Measurements from ENCODE around the gene PDZRN3. TPM values are rescaled to one million over a fixed set of nuclear protein-coding genes. Genes with fewer than 3 reads are reported as not detected.

PDZRN3 gene
- total and polyA plus RNA-seq, 2 experiments from 2014 or later = 42.9 to 60.5 TPM

- H4K20me1 ChIP-seq (ENCODE audit: insufficient read depth, poor library complexity, severe bottlenecking) = no peaks in the 10 kb centered on the region
- no peaks in the 10 kb centered on the region for H3K9me2 ChIP-seq (replicated peaks; ENCODE audit: insufficient read depth)
- TF ChIP-seq EZH2phosphoT487 (IDR thresholded peaks at IDR 0.05; ENCODE audit: low read depth, severe bottlenecking, unreplicated experiment) = no peak
- no peak for TF ChIP-seq CTCF (IDR thresholded peaks at IDR 0.05; ENCODE audit: poor library complexity)
- no peak for TF ChIP-seq EZH2 (IDR thresholded peaks at IDR 0.05; ENCODE audit: borderline replicate concordance)
- 73% methylated on average over 3 of the region's 3 CpGs for WGBS (ENCODE audit: low lambda C conversion rate, missing lambda C conversion rate)
- no peak overlapping the region for H2AFZ ChIP-seq
- H3K79me2 ChIP-seq = no peaks in the 10 kb centered on the region
- no peaks in the 10 kb centered on the region for H3K9me3 ChIP-seq (ENCODE audit: low read depth)
- no peaks in the 10 kb centered on the region for H3K36me3 ChIP-seq (replicated peaks; ENCODE audit: insufficient read depth, low read depth)
- H3K27ac ChIP-seq = no peak overlapping the region
- H3K4me3 ChIP-seq = no peak overlapping the region
- no peaks in the 10 kb centered on the region for H3K27me3 ChIP-seq
- no peaks in the 10 kb centered on the region for H3K4me1 ChIP-seq (ENCODE audit: insufficient read depth)
- no peak for DNase-seq (ENCODE audit: low spot score)
- H3K4me2 ChIP-seq = no peak overlapping the region
Observed at GRCh38 chr3:73633916-73634344, 9.2 kb upstream of the PDZRN3 start.

GRCh38 chr3:73633453-73633852 is 8.7 kb upstream of the PDZRN3 start:
- Histone ChIP-seq H3K27me3 (no peaks in the 10 kb centered on the region), H2AFZ (no peak overlapping the region), H3K4me2 (no peak overlapping the region), H3K9me3 (ENCODE audit: low read depth) (no peaks in the 10 kb centered on the region), H3K79me2 (no peaks in the 10 kb centered on the region), H4K20me1 (ENCODE audit: insufficient read depth, poor library complexity, severe bottlenecking) (no peaks in the 10 kb centered on the region), H3K4me1 (ENCODE audit: insufficient read depth) (no peaks in the 10 kb centered on the region), H3K36me3 (replicated peaks; ENCODE audit: insufficient read depth, low read depth) (no peaks in the 10 kb centered on the region), H3K4me3 (no peak overlapping the region), H3K9me2 (replicated peaks; ENCODE audit: insufficient read depth) (no peaks in the 10 kb centered on the region), H3K27ac (no peak overlapping the region)
- no peak for DNase-seq (ENCODE audit: low spot score)
- TF ChIP-seq CTCF (IDR thresholded peaks at IDR 0.05; ENCODE audit: poor library complexity) (no peak), EZH2 (IDR thresholded peaks at IDR 0.05; ENCODE audit: borderline replicate concordance) (no peak), EZH2phosphoT487 (IDR thresholded peaks at IDR 0.05; ENCODE audit: low read depth, severe bottlenecking, unreplicated experiment) (no peak)
- WGBS (ENCODE audit: low lambda C conversion rate, missing lambda C conversion rate) = 77% methylated on average over 2 of the region's 2 CpGs

- Histone ChIP-seq H3K27me3 (no peaks in the 10 kb centered on the region), H3K79me2 (peaks cover 34% of the 10 kb centered on the region), H3K9me3 (ENCODE audit: low read depth) (no peaks in the 10 kb centered on the region), H3K4me2 (peak overlapping the region; percentile 87), H3K4me3 (no peak overlapping the region), H4K20me1 (ENCODE audit: insufficient read depth, poor library complexity, severe bottlenecking) (peaks cover 4% of the 10 kb centered on the region), H3K27ac (peak overlapping the region; percentile 83), H2AFZ (no peak overlapping the region), H3K36me3 (replicated peaks; ENCODE audit: insufficient read depth, low read depth) (no peaks in the 10 kb centered on the region), H3K9me2 (replicated peaks; ENCODE audit: insufficient read depth) (no peaks in the 10 kb centered on the region), H3K4me1 (ENCODE audit: insufficient read depth) (peaks cover 22% of the 10 kb centered on the region)
- 61% methylated on average over 3 of the region's 3 CpGs for WGBS (ENCODE audit: low lambda C conversion rate, missing lambda C conversion rate)
- no peak for DNase-seq (ENCODE audit: low spot score)
- TF ChIP-seq EZH2 (IDR thresholded peaks at IDR 0.05; ENCODE audit: borderline replicate concordance) (no peak), EZH2phosphoT487 (IDR thresholded peaks at IDR 0.05; ENCODE audit: low read depth, severe bottlenecking, unreplicated experiment) (no peak), CTCF (IDR thresholded peaks at IDR 0.05; ENCODE audit: poor library complexity) (no peak)
Observed at GRCh38 chr3:73626106-73626505, 1.4 kb upstream of the PDZRN3 start.
